HG02981 (cell line): ENCODE results near the gene ASPN.

Source experiments
- ATAC-seq: cut with Tn5 transposase; IDR thresholded peaks from one replicate; pipeline ENCODE4 v1.9.1; 2021; ENCODE audit warnings: mild to moderate bottlenecking, moderate library complexity; ENCODE audit not compliant: unreplicated experiment

The ASPN gene

GRCh38 chr9:92506184-92506857 is 24.0 kb upstream of the ASPN start:
- no peak for ATAC-seq

GRCh38 chr9:92504881-92505280 is 22.6 kb upstream of the ASPN start:
- ATAC-seq = no peak

- no peak for ATAC-seq
Measured at GRCh38 chr9:92503156-92503555, 20.9 kb upstream of the ASPN start.

- no peak for ATAC-seq
Measured at GRCh38 chr9:92501671-92502393, 19.5 kb upstream of the ASPN start.

GRCh38 chr9:92500725-92501124 is 18.4 kb upstream of the ASPN start:
- ATAC-seq = no peak

GRCh38 chr9:92499701-92500100 is 17.4 kb upstream of the ASPN start:
- ATAC-seq = no peak

GRCh38 chr9:92496396-92497176 is 14.3 kb upstream of the ASPN start:
- ATAC-seq = no peak

GRCh38 chr9:92494856-92495255 is 12.6 kb upstream of the ASPN start:
- ATAC-seq = no peak

- ATAC-seq = no peak
Measured at GRCh38 chr9:92493749-92494387, 11.6 kb upstream of the ASPN start.

GRCh38 chr9:92492781-92493401 is 10.6 kb upstream of the ASPN start:
- no peak for ATAC-seq

- ATAC-seq = no peak
Measured at GRCh38 chr9:92488681-92489550, 6.6 kb upstream of the ASPN start.

GRCh38 chr9:92486371-92486770 is 4.1 kb upstream of the ASPN start:
- no peak for ATAC-seq

GRCh38 chr9:92484563-92484962 is 2.3 kb upstream of the ASPN start:
- ATAC-seq = no peak

- no peak for ATAC-seq
Measured at GRCh38 chr9:92483627-92484545, 1.6 kb upstream of the ASPN start.

- ATAC-seq = no peak
Measured at GRCh38 chr9:92482805-92483204, 499 bp upstream of the ASPN start.

GRCh38 chr9:92480986-92481633 is 1.2 kb downstream of the ASPN start:
- no peak for ATAC-seq

GRCh38 chr9:92480291-92480771 is 2.0 kb downstream of the ASPN start:
- no peak for ATAC-seq

- no peak for ATAC-seq
Measured at GRCh38 chr9:92479346-92479745, 3.0 kb downstream of the ASPN start.
